SK-N-SH treated with all-trans-retinoic acid at 6 μM for 48 hours (cell line): ENCODE measurements around the gene ARID4B.
"Not testable (repeated sequence)": the region's sequence is repeated elsewhere in the genome, so short reads cannot be mapped to it uniquely, and the experiment has no call there.

ENCODE experiments used
- ARNTL ChIP-seq: fragments of 450-650 bp; formaldehyde crosslinking; IDR thresholded peaks from 2 replicates; pipeline ENCODE4 v1.5.0; 2020; ENCODE audit warnings: low read depth, mild to moderate bottlenecking, moderate library complexity, borderline replicate concordance
- PATZ1 ChIP-seq: fragments of 250-450 bp; sonication (Bioruptor Pico); IDR thresholded peaks from 2 replicates; pipeline ENCODE4 v1.8.0; 2020; ENCODE audit warnings: mild to moderate bottlenecking, moderate library complexity, borderline replicate concordance
- RARB ChIP-seq: fragments of 250-450 bp; sonication (Bioruptor Pico); IDR thresholded peaks from 2 replicates; pipeline ENCODE4 v1.8.0; 2021; ENCODE audit warnings: mild to moderate bottlenecking, moderate library complexity

GRCh38 chr1:235269990-235270389 is 58.0 kb downstream of the ARID4B start:
- TF ChIP-seq PATZ1, ARNTL, RARB (CRISPR knock-in tag): not testable (repeated sequence)
